SH-SY5Y (cell line): ENCODE results near the gene CYB561D1.

ENCODE experiments used
- GATA2 ChIP-seq: IDR thresholded peaks from 2 replicates; pipeline ENCODE4 v1.6.1; 2011; ENCODE audit warnings: mild to moderate bottlenecking, low read depth, low read length
- GATA3 ChIP-seq: IDR thresholded peaks from 2 replicates; pipeline ENCODE4 v1.6.1; 2011; ENCODE audit warnings: low read depth, mild to moderate bottlenecking, low read length, moderate library complexity

Gene CYB561D1

DNA sequence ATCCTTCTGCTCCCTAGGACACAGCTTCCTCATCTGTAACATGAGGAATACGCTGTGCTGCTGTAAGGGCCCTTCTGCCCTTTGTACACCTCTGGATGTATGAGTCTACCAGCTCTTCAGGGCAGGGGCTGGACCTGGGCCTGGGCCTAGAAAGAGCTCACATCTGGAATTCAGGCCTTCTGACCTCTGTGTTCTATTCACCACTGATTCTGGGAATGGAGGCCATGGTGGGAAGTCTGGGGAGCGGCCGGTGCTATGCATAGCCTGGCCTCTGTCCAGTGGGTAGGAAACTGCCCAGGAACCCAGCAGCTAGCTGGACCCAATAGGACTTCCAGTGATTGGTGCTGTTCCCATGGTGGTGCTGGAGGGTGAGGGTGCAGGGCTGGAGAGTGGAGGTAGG is 34.8 kb downstream of the CYB561D1 start:
- TF ChIP-seq GATA3 = no peak
- TF ChIP-seq GATA2 = no peak

DNA sequence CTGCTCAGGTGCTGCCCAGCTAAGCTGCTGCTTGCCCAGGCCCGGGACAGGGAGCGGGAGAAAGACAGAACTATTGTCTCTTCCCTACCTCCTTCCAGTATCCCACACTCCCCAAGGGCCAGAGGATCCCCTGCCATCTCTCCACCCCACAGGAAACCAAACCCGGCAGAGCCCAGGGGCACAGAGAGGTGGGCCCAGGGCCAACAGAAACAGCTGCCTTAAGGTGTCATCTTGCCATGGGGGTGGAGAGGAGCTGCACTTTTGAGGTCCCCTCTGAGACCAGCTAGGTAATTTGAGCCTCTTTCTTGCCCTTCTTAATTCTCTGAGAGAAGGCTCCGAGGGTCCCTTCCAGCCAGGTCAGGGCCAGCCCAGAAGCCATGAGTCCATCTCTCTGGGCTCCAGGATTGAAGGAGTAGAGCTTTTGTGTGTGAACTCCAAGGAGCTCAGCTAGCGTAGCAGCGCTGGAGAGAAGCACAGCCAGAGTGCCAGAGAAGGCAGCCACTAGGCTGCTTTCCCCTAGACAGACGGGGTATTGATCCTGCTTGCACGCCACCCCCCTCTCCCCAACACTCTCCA is 36.1 kb downstream of the CYB561D1 start:
- TF ChIP-seq GATA2 (no peak), GATA3 (no peak)

DNA sequence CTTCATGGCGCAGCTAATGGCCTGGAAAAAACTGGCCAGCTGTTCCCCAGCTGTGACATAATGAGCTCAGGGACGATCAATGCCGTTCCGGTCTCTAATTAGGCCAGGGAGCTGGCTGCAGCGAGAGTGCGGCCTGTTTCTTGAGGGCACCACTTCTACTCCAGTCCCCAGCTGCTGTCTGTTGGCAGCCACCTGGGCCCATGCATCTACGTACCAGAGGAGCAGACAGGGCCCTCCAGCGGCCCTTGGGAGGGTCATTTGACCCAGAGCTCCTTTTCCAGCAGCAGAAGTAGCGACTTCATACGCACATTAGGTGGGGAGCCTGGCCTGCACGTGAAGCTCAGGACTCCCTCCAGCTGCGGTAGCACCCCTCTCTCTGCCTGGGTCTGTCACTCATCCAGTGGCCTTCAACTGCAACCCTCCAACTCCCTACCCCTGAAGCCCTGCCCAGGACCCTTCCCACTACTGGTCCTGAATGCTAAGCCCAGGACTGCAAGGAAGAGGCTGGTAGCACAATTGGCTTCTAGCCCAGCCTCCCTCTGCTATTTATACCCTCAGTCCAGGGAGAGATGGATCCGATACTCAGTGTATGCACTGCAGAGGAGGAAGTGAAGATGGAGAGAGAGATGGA is 36.7 kb downstream of the CYB561D1 start:
- no peak for TF ChIP-seq GATA3
- TF ChIP-seq GATA2 = no peak

DNA sequence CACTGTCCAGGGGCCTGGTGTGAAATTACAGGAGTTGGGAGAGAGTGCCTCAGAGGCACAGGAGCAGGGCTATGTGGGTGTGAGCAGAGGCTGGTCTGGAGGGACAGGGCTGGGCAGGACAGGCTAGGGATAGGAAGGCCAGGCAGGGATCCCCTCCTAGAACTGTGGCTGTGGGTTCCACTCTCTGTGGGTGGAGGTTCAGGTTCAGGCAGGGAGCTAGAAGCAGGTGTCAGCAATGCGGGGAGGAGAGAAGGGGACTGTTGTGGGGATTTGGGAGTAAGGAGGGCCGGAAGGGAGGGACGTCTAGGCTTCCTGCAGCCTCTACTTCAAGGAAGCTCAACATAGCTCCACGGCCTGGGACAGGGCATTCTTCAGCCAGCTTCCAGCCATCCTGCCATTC is 37.5 kb downstream of the CYB561D1 start:
- no peak for TF ChIP-seq GATA2
- TF ChIP-seq GATA3 = no peak

DNA sequence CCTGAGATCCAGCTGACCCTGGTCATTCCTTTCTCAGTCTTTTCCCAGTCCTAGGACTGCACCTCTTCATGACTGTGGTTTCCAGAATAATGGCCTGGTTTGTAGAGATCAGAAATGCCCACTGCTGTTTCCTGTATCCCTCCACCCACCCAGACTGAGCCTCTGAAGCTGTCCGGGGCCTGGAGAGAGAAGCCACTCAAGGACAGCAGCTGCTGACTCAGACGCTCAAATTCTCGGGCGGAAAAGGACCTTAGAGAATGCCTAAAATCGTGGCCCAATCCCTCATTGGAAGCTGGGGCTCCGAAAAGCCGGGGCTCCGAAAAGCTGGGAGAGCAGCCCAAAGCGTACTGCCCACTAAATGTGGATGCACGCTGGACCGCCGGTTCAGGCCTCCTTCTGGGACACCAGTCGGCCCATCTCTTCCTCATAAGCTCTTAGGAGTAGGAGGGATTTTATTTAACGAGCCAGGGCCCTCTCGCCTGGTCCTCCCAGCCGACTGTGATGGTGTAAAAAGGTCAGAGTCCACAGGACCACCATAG is 38.0 kb downstream of the CYB561D1 start:
- TF ChIP-seq GATA2 (no peak), GATA3 (no peak)

DNA sequence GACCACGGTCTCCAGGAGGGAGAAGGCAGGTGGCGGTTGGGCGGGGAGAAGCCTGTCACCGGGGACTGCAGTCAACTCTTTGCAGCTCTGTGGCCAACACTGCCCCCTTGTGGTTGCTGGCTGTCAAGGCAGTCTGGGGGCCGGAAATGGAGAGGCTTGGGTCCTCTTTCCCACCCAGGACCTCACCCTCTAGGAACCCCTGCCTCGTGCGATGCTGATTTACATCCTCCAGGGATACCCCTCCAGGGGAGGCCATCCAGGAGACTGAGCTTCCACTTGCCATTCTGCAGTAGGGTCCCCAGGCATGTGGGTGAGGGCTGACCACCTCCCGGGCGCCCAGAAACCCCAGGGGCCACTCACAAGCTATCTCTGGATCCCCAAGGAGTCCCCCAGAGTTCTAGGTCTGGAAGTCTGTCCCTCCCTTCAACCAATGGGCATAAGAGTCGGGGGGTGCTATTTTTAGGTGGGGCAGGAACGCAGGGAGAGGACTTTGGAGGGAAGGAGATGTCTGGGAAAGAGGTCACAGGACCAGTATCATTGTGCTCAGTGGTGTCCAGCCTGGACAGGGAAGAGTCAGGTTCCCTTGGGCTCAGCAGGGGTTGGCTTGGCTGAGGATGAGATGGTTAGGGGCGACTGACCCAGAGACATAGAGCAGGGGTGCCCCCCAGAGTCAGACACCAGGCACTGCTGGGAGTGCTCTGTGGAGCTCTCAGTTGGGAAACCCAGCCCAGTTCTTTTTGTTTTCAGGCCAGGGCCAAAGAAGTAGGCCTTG is 38.7 kb downstream of the CYB561D1 start:
- TF ChIP-seq GATA2 (no peak), GATA3 (no peak)

DNA sequence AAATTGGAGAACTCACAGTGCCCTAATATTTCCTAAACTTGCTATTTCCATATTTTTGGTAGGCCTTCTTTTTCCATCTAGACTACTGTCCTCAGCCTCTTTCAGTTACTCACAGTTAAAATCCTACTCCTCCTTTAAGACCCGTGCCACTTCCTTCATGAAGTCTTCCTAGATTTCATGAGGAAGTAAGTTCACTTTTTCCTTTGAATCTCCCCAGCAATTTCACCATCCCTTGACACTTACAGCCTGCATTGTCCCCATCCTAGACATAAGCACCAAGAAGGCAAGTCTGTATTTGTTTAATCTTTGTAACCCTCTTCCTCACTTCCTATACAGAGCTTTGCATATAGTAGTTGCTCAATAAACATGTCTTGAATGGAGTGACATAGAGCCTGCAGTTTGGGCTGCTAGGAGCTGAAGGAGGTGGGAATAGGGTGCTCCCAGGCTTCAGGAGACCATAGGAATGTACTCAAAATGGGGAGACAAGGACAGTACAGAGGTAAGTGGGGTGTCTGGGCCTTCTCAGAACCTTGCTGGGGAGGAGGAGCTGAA is 40.5 kb downstream of the CYB561D1 start:
- TF ChIP-seq GATA2 (no peak), GATA3 (no peak)

DNA sequence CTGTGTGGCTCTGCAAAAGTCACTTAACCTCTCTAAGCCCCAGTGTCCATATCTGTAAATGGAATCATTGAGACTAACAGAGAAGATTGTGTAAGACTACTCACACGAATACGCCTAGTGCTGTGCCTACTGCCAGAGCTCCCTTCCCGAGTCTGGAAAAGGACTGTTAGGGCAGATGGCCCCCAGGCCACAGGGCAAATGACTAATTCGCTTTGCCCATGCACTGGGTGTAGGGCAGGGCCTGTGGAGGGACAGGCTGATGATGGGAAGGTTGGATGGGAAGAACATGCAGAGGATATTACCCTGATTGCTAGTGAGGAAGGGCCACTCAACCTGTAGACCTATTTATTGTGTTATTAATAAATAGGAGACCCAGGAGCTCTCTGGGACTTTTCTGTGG is 41.6 kb downstream of the CYB561D1 start:
- TF ChIP-seq GATA2 = no peak
- no peak for TF ChIP-seq GATA3

DNA sequence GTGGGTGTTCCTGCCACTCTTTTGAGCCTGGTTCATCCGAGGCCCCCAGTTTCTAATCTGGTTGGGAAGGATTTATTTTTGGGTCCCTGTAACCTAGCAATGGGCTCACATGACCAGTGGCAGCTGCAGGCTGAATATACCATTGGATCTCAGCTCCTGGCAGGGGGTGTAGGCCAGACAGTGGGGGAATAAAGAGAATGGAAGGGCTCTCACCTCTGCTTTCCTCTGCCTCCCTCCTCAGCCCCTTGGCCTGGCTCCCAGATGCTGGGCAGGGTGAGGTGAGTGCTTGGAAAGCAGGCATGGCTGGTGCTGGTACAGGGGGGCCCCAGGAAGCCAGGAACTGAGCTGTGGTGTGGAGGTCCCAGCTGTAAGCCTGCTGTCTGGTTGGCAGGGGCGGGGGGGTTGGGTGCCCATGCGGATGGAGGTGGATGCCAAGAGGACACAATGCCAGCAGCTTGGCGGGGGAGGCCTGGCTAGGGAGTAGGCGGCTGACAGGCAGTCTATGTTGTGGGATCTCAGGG is 42.1 kb downstream of the CYB561D1 start:
- TF ChIP-seq GATA3 (no peak), GATA2 (no peak)

DNA sequence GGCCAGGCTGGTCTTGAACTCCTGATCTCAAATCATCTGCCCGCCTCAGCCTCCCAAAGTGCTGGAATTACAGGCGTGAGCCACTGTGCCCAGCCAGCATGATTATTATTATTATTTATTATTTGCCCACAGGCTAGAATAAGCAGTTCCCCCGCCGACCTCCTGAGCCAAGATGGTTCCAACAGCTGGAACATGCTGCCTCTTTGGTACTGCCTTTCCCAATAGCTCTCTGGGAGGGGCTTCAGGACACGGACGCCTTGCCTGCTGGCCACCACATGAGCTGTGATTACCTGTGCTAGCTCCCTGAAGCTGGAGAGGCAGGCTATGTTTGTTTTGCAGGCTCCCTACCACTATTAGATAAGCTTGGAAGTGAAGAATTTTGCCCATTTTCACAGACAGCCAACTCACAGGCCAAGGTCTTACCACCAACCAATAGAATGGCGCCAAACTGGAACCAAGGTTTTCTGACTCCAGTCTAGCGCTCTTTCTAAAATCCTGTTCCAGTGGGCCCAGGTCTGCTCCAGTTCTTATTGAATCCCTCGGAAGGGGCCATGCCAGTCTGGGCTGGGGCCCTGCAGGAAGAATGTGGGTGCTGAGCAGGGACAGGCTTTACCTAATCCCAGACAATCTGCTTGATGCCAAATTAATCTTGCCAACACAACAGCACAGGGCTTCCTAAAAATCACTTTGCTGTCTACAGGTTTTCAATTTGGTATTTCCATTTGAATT is 43.7 kb downstream of the CYB561D1 start:
- TF ChIP-seq GATA2 (no peak), GATA3 (no peak)

DNA sequence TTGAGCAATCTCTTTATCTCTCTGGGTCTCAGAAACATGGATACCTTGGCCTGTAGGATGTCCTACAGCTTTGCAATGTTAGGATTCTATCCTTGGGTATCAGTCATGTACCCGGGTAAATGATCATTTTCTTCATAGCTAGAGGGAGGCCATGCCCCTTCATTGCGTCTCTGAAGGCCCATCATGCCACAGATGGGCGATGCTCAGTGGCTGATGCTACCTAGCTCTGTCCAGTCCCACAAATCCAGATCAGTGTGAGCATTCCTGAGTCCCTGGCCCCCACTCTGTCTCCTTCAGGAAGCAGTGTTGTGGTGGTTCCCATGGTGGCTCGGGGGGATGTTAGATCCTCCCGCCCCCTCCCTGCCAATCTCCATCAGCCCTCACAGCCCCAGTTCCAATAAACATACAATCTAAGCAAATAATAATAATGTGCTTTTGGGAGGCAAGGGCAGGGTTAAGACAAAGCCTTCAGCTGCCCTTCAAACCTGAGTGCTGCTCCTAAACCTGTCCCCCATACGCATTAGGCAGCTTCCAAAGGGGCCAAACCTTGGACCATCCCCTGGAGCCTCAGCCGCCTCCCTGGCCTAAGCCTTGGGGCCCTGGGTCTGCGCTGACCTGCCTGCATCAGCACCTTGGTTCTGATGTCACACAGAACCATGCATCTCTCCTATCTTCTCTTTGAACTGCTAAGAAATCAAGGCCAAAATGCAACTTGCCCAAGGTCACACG is 45.1 kb downstream of the CYB561D1 start:
- TF ChIP-seq GATA3 (no peak), GATA2 (no peak)

DNA sequence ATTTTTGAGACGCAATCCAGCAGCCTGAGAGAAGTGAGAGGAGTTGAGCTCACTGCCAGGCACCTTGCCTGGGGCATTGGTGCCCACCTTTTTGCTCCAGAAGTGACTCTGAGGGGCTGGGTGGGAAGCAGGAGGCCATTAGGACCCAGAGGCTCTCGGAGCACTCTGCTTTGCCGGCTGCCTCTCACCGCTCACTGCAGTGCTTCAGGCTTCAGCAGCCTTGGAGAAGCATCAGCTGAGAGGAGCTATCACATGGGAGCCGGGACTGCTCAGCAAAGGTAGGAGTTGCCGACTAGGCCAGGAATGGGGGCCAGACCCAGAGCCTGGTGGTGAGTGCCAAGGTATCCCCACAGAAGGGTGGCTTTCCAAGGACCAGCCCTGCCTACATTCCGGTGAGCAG is 45.8 kb downstream of the CYB561D1 start, which contains the start of gene GPR61:
Gene GPR61, plus strand, starts transcription at position 197 of the 400 bp plus-strand sequence. CDS start 3,151 bp downstream, outside the sequence.
- TF ChIP-seq GATA3 (no peak), GATA2 (no peak)

DNA sequence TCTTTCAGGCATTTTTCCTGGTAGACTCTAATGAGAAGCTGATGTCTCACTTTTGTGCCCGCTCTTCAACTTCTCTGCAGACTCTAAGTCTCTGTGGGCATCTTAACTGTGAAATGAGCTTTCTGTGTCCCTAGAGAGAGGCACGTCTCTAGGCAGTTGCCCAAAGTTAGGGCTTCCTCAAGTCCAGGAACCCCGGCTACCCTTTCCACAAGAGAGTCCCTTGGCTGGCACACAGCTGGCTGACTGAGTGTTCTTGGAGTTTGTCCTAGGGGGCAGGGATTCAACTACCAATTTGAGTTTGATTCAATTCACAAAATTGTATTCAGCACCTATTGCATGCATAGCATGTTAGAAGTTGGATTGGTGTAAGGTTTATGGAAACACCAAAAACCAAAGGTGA is 47.2 kb downstream of the CYB561D1 start:
- TF ChIP-seq GATA3 = no peak
- TF ChIP-seq GATA2 = no peak

DNA sequence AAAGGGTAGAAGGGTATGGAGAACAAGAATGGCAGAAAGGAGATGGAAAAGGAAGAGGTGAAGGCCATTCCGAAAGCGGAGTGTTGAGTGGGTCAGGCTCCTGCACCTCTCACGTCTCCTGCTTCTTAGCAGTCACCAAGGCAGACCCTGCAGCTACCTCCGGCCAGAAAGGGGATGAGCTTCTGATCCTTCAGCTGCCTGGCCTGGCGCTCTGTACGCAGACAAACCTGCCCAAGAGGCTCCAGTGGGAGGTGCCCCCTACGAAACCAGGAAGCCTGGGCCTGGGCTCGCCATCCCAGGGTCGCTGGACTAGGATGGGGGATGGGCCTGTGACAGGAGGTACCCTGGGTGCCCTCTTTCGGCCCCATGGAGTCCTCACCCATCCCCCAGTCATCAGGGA is 48.8 kb downstream of the CYB561D1 start:
- TF ChIP-seq GATA3 (no peak), GATA2 (no peak)
